Measurements from ENCODE around the gene STX1A. TPM values are rescaled to one million over a fixed set of nuclear protein-coding genes. Genes with fewer than 3 reads are reported as not detected.

The STX1A gene
- total and polyA plus RNA-seq, 2 of the 4 experiments (the other 2 are of a cell fraction): 9.3 to 22.0 TPM

DNA sequence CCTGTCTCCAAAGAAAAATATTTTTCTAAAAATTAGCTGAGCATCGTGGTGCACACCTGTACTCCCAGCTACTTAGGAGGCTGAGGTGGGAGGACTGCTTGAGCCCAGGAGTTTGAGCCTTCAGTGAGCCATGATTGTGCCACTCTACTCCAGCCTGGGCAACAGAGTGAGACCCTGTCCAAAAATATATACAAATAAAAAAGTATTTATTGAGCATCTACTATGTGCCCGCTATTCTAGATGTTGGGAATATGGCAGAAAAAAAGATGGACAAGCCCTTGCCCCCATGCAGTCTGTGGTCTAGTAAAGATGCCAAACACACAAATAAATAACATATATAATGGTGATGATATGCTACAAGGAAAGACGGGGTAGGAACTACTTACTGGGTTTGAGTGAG is 4.3 kb upstream of the STX1A start:
- TF ChIP-seq RAD21 (IDR thresholded peaks at IDR 0.05; ENCODE audit: low read length) (no peak), MAFK (IDR thresholded peaks at IDR 0.05; ENCODE audit: low read depth, low read length) (no peak), BHLHE40 (IDR thresholded peaks at IDR 0.05; ENCODE audit: low read depth, low read length) (no peak), CHD1 (IDR thresholded peaks at IDR 0.05; ENCODE audit: low read depth, low read length) (no peak), FOS (IDR thresholded peaks at IDR 0.05; ENCODE audit: low read depth, low read length) (no peak), RCOR1 (IDR thresholded peaks at IDR 0.05; ENCODE audit: insufficient replicate concordance, low read length) (no peak), MAZ (IDR thresholded peaks at IDR 0.05; ENCODE audit: borderline replicate concordance, low read depth, low read length) (no peak)
- TF ChIP-seq, protein P1, sequence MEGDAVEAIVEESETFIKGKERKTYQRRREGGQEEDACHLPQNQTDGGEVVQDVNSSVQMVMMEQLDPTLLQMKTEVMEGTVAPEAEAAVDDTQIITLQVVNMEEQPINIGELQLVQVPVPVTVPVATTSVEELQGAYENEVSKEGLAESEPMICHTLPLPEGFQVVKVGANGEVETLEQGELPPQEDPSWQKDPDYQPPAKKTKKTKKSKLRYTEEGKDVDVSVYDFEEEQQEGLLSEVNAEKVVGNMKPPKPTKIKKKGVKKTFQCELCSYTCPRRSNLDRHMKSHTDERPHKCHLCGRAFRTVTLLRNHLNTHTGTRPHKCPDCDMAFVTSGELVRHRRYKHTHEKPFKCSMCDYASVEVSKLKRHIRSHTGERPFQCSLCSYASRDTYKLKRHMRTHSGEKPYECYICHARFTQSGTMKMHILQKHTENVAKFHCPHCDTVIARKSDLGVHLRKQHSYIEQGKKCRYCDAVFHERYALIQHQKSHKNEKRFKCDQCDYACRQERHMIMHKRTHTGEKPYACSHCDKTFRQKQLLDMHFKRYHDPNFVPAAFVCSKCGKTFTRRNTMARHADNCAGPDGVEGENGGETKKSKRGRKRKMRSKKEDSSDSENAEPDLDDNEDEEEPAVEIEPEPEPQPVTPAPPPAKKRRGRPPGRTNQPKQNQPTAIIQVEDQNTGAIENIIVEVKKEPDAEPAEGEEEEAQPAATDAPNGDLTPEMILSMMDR (conservative IDR thresholded peaks at IDR 0.05; ENCODE audit: low read depth, low read length): no peak
- TF ChIP-seq, protein P2, sequence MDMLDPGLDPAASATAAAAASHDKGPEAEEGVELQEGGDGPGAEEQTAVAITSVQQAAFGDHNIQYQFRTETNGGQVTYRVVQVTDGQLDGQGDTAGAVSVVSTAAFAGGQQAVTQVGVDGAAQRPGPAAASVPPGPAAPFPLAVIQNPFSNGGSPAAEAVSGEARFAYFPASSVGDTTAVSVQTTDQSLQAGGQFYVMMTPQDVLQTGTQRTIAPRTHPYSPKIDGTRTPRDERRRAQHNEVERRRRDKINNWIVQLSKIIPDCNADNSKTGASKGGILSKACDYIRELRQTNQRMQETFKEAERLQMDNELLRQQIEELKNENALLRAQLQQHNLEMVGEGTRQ (IDR thresholded peaks at IDR 0.05; ENCODE audit: low read depth, low read length): no peak
- no peak overlapping the region for H2AK9ac ChIP-seq (replicated peaks; ENCODE audit: low read depth, low read length, poor library complexity)
- H3K4me1 ChIP-seq (ENCODE audit: control insufficient read depth, insufficient read depth, low read length): no peaks in the 10 kb centered on the region
- H4K91ac ChIP-seq (ENCODE audit: insufficient read depth, low read depth, low read length): no peak overlapping the region
- H3K9me1 ChIP-seq (ENCODE audit: insufficient read depth, low read length): no peaks in the 10 kb centered on the region
- no peak for ATAC-seq (ENCODE audit: low read depth)
- H4K8ac ChIP-seq (ENCODE audit: low read depth in 2 of 2, low read length in 2 of 2): no peak overlapping the region
- no peak overlapping the region for H3K27ac ChIP-seq (ENCODE audit: insufficient read depth, low read length)
- no peak overlapping the region for H3K23ac ChIP-seq (ENCODE audit: low read depth, low read length)
- H3K36me3 ChIP-seq (ENCODE audit: control insufficient read depth, insufficient read depth, low read length): no peaks in the 10 kb centered on the region
- CTCF ChIA-PET: interaction anchor here (0.7 kb wide), 1 partner anchor 118 kb away, joined by 7 read pairs; no protein-coding TSS in a partner anchor
- H4K5ac ChIP-seq (ENCODE audit: low read depth, low read length): no peak overlapping the region
- H3K56ac ChIP-seq (ENCODE audit: extremely low read depth, insufficient read depth, low read length): no peak overlapping the region
- no peak overlapping the region for H2AK5ac ChIP-seq (ENCODE audit: low read depth, low read length)
- no peaks in the 10 kb centered on the region for H4K20me1 ChIP-seq (ENCODE audit: insufficient read depth, low read length)
- no peak overlapping the region for H3K4ac ChIP-seq (ENCODE audit: low read depth, low read length)
- no peak overlapping the region for H2BK20ac ChIP-seq (ENCODE audit: low read depth, low read length)
- H2AFZ ChIP-seq (replicated peaks; ENCODE audit: low read length, poor library complexity): no peak overlapping the region
- H3K9ac ChIP-seq (ENCODE audit: low read depth, low read length): no peak overlapping the region
- POLR2A ChIA-PET (ENCODE audit: unreplicated experiment): no interaction called here
- H3K9me3 ChIP-seq (ENCODE audit: control insufficient read depth, insufficient read depth, low read length): no peaks in the 10 kb centered on the region
- no peak overlapping the region for H3K4me3 ChIP-seq (ENCODE audit: insufficient read depth, low read depth, low read length)
- no peak overlapping the region for H3K14ac ChIP-seq (replicated peaks; ENCODE audit: low read depth, low read length)
- intact Hi-C loops (cut with micrococcal nuclease): no loop called here
- no peak overlapping the region for H3K18ac ChIP-seq (ENCODE audit: low read depth, low read length)
- H3K79me1 ChIP-seq (ENCODE audit: low read depth in 1 of 2, low read length in 2 of 2): 0 out of 4 replicates have a peak, but pooled peaks cover 0 to under 1% of the 10 kb centered on the region in 2 experiments
- no TSS peak for BruUV-seq (replicated peaks)
- WGBS, 2 experiments (ENCODE audit: extremely low coverage in 2 of 2, insufficient read length in 1 of 2): no CpG with 5 or more reads among the region's 3 CpGs
- in situ Hi-C loops (cut with MboI; ENCODE audit: low sequenced_read_pairs): no loop called here
- DNase-seq: no peak
- H3K27me3 ChIP-seq (ENCODE audit: control insufficient read depth, insufficient read depth, low read length): no peaks in the 10 kb centered on the region
- no peak overlapping the region for H2BK5ac ChIP-seq (ENCODE audit: low read depth, low read length, poor library complexity, severe bottlenecking)
- dilution Hi-C loops (cut with HindIII; ENCODE audit: low sequenced_read_pairs, unreplicated experiment): no loop called here
- H2BK120ac ChIP-seq (ENCODE audit: low read depth, low read length): no peak overlapping the region
- no peak overlapping the region for H3K4me2 ChIP-seq (ENCODE audit: low read depth, low read length)
- H2BK15ac ChIP-seq (ENCODE audit: low read depth, low read length): no peak overlapping the region
